Measurements from ENCODE around the gene NPEPL1.

NPEPL1 gene

GRCh38 chr20:58702859-58703648 is 10.5 kb downstream of the NPEPL1 start:
- H3K36me3 Mint-ChIP-seq (ENCODE audit: low read depth) = peaks cover 64% of the 10 kb centered on the region
- peaks cover 13% of the 10 kb centered on the region for H3K4me1 Mint-ChIP-seq
- no peak overlapping the region for H3K27ac Mint-ChIP-seq
- TF ChIP-seq CTCF (IDR thresholded peaks at IDR 0.05; ENCODE audit: unreplicated experiment in 3 of 3) = no peak
- peaks cover 9% of the 10 kb centered on the region for H3K27me3 Mint-ChIP-seq (ENCODE audit: low read depth)
- peaks cover 15% of the 10 kb centered on the region for H3K9me3 Mint-ChIP-seq
- no peak overlapping the region for H3K4me3 Mint-ChIP-seq

GRCh38 chr20:58703765-58704371 is 11.3 kb downstream of the NPEPL1 start:
- peaks cover 15% of the 10 kb centered on the region for H3K4me1 Mint-ChIP-seq
- H3K4me3 Mint-ChIP-seq = no peak overlapping the region
- peaks cover 64% of the 10 kb centered on the region for H3K36me3 Mint-ChIP-seq (ENCODE audit: low read depth)
- H3K27me3 Mint-ChIP-seq (ENCODE audit: low read depth) = peaks cover 4% of the 10 kb centered on the region
- H3K27ac Mint-ChIP-seq = no peak overlapping the region
- H3K9me3 Mint-ChIP-seq = peaks cover 15% of the 10 kb centered on the region
- TF ChIP-seq CTCF (IDR thresholded peaks at IDR 0.05; ENCODE audit: unreplicated experiment in 3 of 3) = no peak

- Mint-ChIP-seq H3K4me3 (no peak overlapping the region), H3K36me3 (ENCODE audit: low read depth) (peaks cover 60% of the 10 kb centered on the region), H3K27me3 (ENCODE audit: low read depth) (peaks cover 1% of the 10 kb centered on the region), H3K4me1 (peaks cover 17% of the 10 kb centered on the region), H3K27ac (no peak overlapping the region), H3K9me3 (peaks cover 15% of the 10 kb centered on the region)
- no peak for TF ChIP-seq CTCF (IDR thresholded peaks at IDR 0.05; ENCODE audit: unreplicated experiment in 3 of 3)
Measured at GRCh38 chr20:58705208-58705926, 12.8 kb downstream of the NPEPL1 start.

GRCh38 chr20:58706150-58706892 is 13.7 kb downstream of the NPEPL1 start:
- no peak for TF ChIP-seq CTCF (IDR thresholded peaks at IDR 0.05; ENCODE audit: unreplicated experiment in 3 of 3)

GRCh38 chr20:58706975-58707681 is 14.5 kb downstream of the NPEPL1 start:
- no peaks in the 10 kb centered on the region for H3K27me3 Mint-ChIP-seq (ENCODE audit: low read depth)
- TF ChIP-seq CTCF (IDR thresholded peaks at IDR 0.05; ENCODE audit: unreplicated experiment in 3 of 3) = no peak
- H3K27ac Mint-ChIP-seq = no peak overlapping the region
- peaks cover 15% of the 10 kb centered on the region for H3K9me3 Mint-ChIP-seq
- H3K4me1 Mint-ChIP-seq = peaks cover 14% of the 10 kb centered on the region
- no peak overlapping the region for H3K4me3 Mint-ChIP-seq
- H3K36me3 Mint-ChIP-seq (ENCODE audit: low read depth) = peaks cover 52% of the 10 kb centered on the region

More at GRCh38 chr20:58706150-58706892, 13.7 kb downstream of the NPEPL1 start:
- Mint-ChIP-seq H3K4me1 (peaks cover 14% of the 10 kb centered on the region), H3K27me3 (ENCODE audit: low read depth) (no peaks in the 10 kb centered on the region), H3K36me3 (ENCODE audit: low read depth) (peaks cover 56% of the 10 kb centered on the region), H3K9me3 (peaks cover 15% of the 10 kb centered on the region), H3K4me3 (no peak overlapping the region), H3K27ac (no peak overlapping the region)
